ENCODE results near the gene PML. TPM values are rescaled to one million over a fixed set of nuclear protein-coding genes. Genes with fewer than 3 reads are reported as not detected.
"Not testable (repeated sequence)": the region's sequence is repeated elsewhere in the genome, so short reads cannot be mapped to it uniquely, and the experiment has no call there.

Gene PML
- polyA plus RNA-seq, 4 donors = 24.3 to 34.1 (median 29.5) TPM

- DNase-seq (ENCODE audit: low read depth in 4 of 4, low spot score in 3 of 4) = no peak
These were observed 59.0 kb downstream of the PML start for GRCh38 chr15:74053517-74053916.

GRCh38 chr15:74053941-74054529 lies 59.5 kb downstream of the PML start:
- DNase-seq (ENCODE audit: low read depth in 4 of 4, low spot score in 3 of 4) = peak in 3 of 4 donors; percentile 39 to 52 (median 44)

GRCh38 chr15:74055804-74056203 lies 61.3 kb downstream of the PML start:
- DNase-seq (ENCODE audit: low read depth in 4 of 4, low spot score in 3 of 4) = no peak

DNA sequence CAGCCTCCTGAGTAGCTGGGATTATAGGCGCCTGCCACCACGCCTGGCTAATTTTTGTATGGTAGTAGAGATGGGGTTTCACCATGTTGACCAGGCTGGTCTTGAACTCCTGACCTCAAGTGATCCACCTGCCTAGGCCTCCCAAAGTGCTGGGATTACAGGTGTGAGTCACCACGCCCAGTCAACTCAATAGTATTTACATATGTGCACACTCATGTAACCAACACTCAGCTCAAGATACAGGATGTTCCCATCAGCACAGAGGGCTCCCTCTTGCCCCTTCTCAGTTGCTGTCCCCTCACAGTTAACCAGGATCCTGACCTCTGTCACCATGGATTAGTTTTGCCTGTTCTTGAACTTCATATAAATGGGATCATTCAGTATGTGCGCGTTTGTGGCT lies 61.8 kb downstream of the PML start:
- DNase-seq (ENCODE audit: low read depth in 4 of 4, low spot score in 3 of 4) = not testable (repeated sequence)

DNA sequence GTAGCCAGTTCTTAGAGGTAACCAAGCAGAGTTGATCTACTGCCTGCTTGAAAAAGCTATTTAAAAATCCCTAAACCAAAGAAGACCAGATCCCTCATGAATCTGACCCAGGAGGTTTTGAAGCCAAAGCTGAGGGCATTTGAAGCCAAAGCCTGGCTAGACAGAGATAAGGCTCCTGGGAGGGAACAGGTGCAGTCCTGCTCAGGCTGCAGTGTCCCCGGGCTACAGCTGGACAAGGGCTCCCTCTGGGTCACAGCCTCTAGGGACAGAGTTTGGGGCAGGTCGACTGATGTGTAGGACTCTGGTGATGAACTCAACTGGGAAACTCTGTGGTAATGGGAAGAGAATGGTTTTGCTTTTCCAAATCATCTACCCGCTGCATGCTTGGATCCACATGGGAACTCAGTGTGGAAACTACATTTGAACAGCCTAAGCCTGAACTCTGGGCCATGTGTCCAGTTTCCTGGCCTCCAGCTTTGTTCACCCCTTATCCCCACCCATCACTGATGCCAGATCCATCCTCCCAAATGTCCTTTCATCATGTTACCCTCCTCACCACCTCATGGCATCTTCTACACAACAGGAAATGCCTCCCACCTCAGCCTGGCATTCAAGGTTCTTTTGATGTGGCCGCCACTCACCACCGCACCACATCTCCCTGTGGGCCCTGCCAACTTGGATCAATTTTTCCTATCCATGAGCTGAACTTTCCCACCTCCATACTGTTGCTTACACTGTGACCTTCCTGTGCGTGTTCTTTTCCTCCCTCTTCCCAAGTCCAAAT lies 64.7 kb downstream of the PML start:
- not testable (repeated sequence) for DNase-seq (ENCODE audit: low read depth in 4 of 4, low spot score in 3 of 4)

GRCh38 chr15:74060251-74060650 lies 65.7 kb downstream of the PML start:
- DNase-seq (ENCODE audit: low read depth in 4 of 4, low spot score in 3 of 4) = no peak

- DNase-seq (ENCODE audit: low read depth in 4 of 4, low spot score in 3 of 4) = no peak
These were observed 67.7 kb downstream of the PML start for GRCh38 chr15:74062236-74062635.

- DNase-seq (ENCODE audit: low read depth in 4 of 4, low spot score in 3 of 4) = no peak
These were observed 68.2 kb downstream of the PML start for GRCh38 chr15:74062671-74063070.

- DNase-seq (ENCODE audit: low read depth in 4 of 4, low spot score in 3 of 4) = not testable (repeated sequence)
These were observed 69.1 kb downstream of the PML start for GRCh38 chr15:74063425-74064146.

DNA sequence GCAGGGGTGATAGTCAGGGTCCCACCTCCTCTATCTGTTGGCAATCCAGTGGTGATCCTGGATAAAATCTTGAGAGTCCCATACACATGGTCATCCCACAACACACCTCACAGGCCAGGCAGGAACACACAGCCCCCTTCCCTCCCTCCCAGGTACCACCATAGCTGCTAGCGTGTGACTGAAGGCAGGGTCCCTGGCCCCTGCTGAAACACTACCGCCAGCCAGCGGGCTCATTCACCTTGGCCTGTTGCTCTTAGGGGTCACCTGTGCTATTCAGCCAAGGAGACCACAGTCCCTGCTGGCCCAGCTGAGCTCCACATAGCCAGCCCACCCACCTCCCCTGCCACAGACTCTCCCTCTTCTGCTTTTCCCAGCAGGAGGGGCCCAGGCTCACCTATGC lies 69.7 kb downstream of the PML start:
- DNase-seq (ENCODE audit: low read depth in 4 of 4, low spot score in 3 of 4) = not testable (repeated sequence)

- not testable (repeated sequence) for DNase-seq (ENCODE audit: low read depth in 4 of 4, low spot score in 3 of 4)
These were observed 70.3 kb downstream of the PML start for GRCh38 chr15:74064822-74065221.

GRCh38 chr15:74065684-74066411 lies 71.3 kb downstream of the PML start:
- DNase-seq (ENCODE audit: low read depth in 4 of 4, low spot score in 3 of 4) = not testable (repeated sequence)

DNA sequence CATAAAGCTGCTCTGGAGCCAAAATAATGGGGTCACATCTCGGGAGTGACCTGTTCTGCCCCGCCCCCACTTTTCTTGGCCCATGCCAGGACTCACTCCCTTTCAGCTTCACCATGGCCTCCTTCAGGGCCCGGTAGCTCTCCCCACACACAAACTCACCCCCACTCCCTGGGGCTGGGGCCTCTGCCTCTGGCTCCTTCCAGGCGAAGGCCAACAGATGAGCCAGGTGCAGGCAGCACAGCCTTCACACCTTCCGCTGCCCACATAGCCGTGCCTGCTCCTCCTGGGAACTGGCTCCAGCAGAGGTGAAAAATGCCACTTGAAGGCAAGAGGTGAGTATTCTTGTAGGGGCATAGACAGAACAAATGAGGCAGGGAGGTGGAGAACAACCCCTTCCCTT lies 77.1 kb downstream of the PML start:
- DNase-seq (ENCODE audit: low read depth in 4 of 4, low spot score in 3 of 4) = not testable (repeated sequence)

- DNase-seq (ENCODE audit: low read depth in 4 of 4, low spot score in 3 of 4) = not testable (repeated sequence)
These were observed 77.6 kb downstream of the PML start for GRCh38 chr15:74072132-74072531.

- DNase-seq (ENCODE audit: low read depth in 4 of 4, low spot score in 3 of 4) = not testable (repeated sequence)
These were observed 78.3 kb downstream of the PML start for GRCh38 chr15:74072614-74073337.

DNA sequence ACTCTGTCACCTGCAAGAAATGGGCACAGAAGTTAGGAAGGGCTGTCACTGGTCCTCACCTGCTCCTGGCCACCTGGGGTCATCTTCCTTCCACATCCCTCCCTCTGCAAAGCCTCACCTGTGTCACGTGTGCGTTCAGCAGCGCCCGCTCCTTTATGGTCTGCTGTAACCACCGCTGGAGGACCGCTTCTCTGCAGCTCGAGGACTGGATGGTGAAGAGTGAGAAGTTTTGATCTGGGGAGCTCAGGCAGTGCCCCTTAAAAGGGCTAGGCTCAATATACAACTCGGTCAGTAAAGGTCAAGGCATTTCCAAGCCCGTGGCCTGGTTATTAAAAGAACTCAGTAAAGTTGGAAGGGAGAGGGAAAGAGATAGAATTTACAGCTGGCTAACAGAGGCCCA lies 81.3 kb downstream of the PML start:
- DNase-seq (ENCODE audit: low read depth in 4 of 4, low spot score in 3 of 4) = not testable (repeated sequence)

- not testable (repeated sequence) for DNase-seq (ENCODE audit: low read depth in 4 of 4, low spot score in 3 of 4)
These were observed 87.9 kb downstream of the PML start, which contains the start of gene GOLGA6A for GRCh38 chr15:74082450-74082849. TSS of gene GOLGA6A (minus strand) at chr15:74082550. CDS start at chr15:74082509, 41 bp downstream.

- not testable (repeated sequence) for DNase-seq (ENCODE audit: low read depth in 4 of 4, low spot score in 3 of 4)
These were observed 100.1 kb downstream of the PML start for GRCh38 chr15:74094567-74094966.

- not testable (repeated sequence) for DNase-seq (ENCODE audit: low read depth in 4 of 4, low spot score in 3 of 4)
These were observed 101.1 kb downstream of the PML start for GRCh38 chr15:74095610-74096009.
